Measurements from ENCODE around the gene COL19A1. TPM values are rescaled to one million over a fixed set of nuclear protein-coding genes. Genes with fewer than 3 reads are reported as not detected.

The COL19A1 gene
- total and polyA plus RNA-seq, 3 donors from 2014 or later, result 0.30 to 2.5 (median 1.4) TPM

GRCh38 chr6:70099732-70100131, 233.4 kb downstream of the COL19A1 start:
- WGBS, 2 donors, result 73 to 77% methylated on average over 3 of the region's 3 CpGs
- no peaks in the 10 kb centered on the region for H3K27me3 ChIP-seq
- no peaks in the 10 kb centered on the region for H3K36me3 ChIP-seq (ENCODE audit: low read depth, missing control alignments)
- H3K4me1 ChIP-seq, result no peaks in the 10 kb centered on the region
- no peak for DNase-seq
- TF ChIP-seq CTCF (IDR thresholded peaks at IDR 0.05), result no peak
- TF ChIP-seq POLR2A (IDR thresholded peaks at IDR 0.05), result no peak
- no peak overlapping the region for H3K4me3 ChIP-seq
- H3K9me3 ChIP-seq, result no peaks in the 10 kb centered on the region
- no peak overlapping the region for H3K27ac ChIP-seq
- intact Hi-C loops (cut with DNase I; ENCODE audit: low total_unique reads), result no loop called here

- no peak overlapping the region for H3K27ac ChIP-seq
- intact Hi-C loops (cut with DNase I; ENCODE audit: low total_unique reads), result no loop called here
- TF ChIP-seq POLR2A (IDR thresholded peaks at IDR 0.05) (no peak), CTCF (IDR thresholded peaks at IDR 0.05) (peak in 1 of 3 experiments; percentile 18)
- no peaks in the 10 kb centered on the region for H3K9me3 ChIP-seq
- no peak overlapping the region for H3K4me3 ChIP-seq
- no peaks in the 10 kb centered on the region for H3K27me3 ChIP-seq
- DNase-seq, result no peak
- WGBS, 2 donors, result 97 to 100% methylated on average over 1 of the region's 1 CpG
- no peaks in the 10 kb centered on the region for H3K4me1 ChIP-seq
- no peaks in the 10 kb centered on the region for H3K36me3 ChIP-seq (ENCODE audit: low read depth, missing control alignments)
These were observed 237.4 kb downstream of the COL19A1 start for GRCh38 chr6:70103798-70104197.

- H3K9me3 ChIP-seq, result no peaks in the 10 kb centered on the region
- intact Hi-C loops (cut with DNase I; ENCODE audit: low total_unique reads), result no loop called here
- TF ChIP-seq POLR2A (IDR thresholded peaks at IDR 0.05) (no peak), CTCF (IDR thresholded peaks at IDR 0.05) (peak; percentile 17 to 59 (median 45))
- peaks cover 7% of the 10 kb centered on the region for H3K4me1 ChIP-seq
- no peaks in the 10 kb centered on the region for H3K27me3 ChIP-seq
- H3K36me3 ChIP-seq (ENCODE audit: low read depth, missing control alignments), result no peaks in the 10 kb centered on the region
- no peak for DNase-seq
- no peak overlapping the region for H3K4me3 ChIP-seq
- H3K27ac ChIP-seq, result no peak overlapping the region
- WGBS, 2 donors, result 42 to 48% methylated on average over 3 of the region's 3 CpGs
These were observed 241.7 kb downstream of the COL19A1 start for GRCh38 chr6:70107852-70108629.

GRCh38 chr6:70110126-70111022, 244.0 kb downstream of the COL19A1 start:
- Histone ChIP-seq H3K36me3 (ENCODE audit: low read depth, missing control alignments) (no peaks in the 10 kb centered on the region), H3K4me3 (no peak overlapping the region), H3K27me3 (no peaks in the 10 kb centered on the region), H3K9me3 (no peaks in the 10 kb centered on the region), H3K4me1 (peaks cover 7% of the 10 kb centered on the region), H3K27ac (no peak overlapping the region)
- 69 to 80% methylated on average over 2 of the region's 2 CpGs for WGBS, 2 donors
- TF ChIP-seq POLR2A (IDR thresholded peaks at IDR 0.05) (no peak), CTCF (IDR thresholded peaks at IDR 0.05) (no peak)
- no peak for DNase-seq
- intact Hi-C loops (cut with DNase I; ENCODE audit: low total_unique reads), result no loop called here
